Type B pancreatic cell (in vitro differentiated cells): ENCODE data around the gene SFRP5. TPM values are rescaled to one million over a fixed set of nuclear protein-coding genes. Genes with fewer than 3 reads are reported as not detected.
A peak's percentile ranks its signal among the peaks of the same experiment; 100 is the strongest.

Experiments
- DNase-seq: peaks from one replicate; pipeline ENCODE4 v3.0.0; 2021; ENCODE audit warnings: mixed read lengths; ENCODE audit not compliant: unreplicated experiment; ENCODE audit errors: extremely low spot score
- H3K27ac Mint-ChIP-seq: 2 replicates; pipeline ENCODE4 v1.8.0; 2021; ENCODE audit warnings: mild to moderate bottlenecking, mixed read lengths
- H3K27me3 Mint-ChIP-seq: 2 replicates; pipeline ENCODE4 v1.8.0; 2021; ENCODE audit warnings: mixed read lengths
- H3K36me3 Mint-ChIP-seq: 2 replicates; pipeline ENCODE4 v1.8.0; 2021; ENCODE audit warnings: mixed read lengths
- H3K4me1 Mint-ChIP-seq: one replicate; pipeline ENCODE4 v1.8.0; 2021; ENCODE audit warnings: mixed read lengths; ENCODE audit not compliant: unreplicated experiment
- H3K4me3 Mint-ChIP-seq: 2 replicates; pipeline ENCODE4 v1.8.0; 2021; ENCODE audit warnings: mild to moderate bottlenecking, mixed read lengths
- H3K9me3 Mint-ChIP-seq: 2 replicates; pipeline ENCODE4 v1.8.0; 2021; ENCODE audit warnings: mixed read lengths
- total RNA-seq: library from RNA; stranded (reverse); gene quantifications from 2 replicates; pipeline ENCODE4 v1.2.1, GENCODE V29; 2021; ENCODE audit warnings: low replicate concordance
- TF ChIP-seq, protein P1 (sequence below): fragments of 200-600 bp; sonication (generic); conservative IDR thresholded peaks from 2 replicates; pipeline ENCODE4 v1.5.0; 2021; ENCODE audit warnings: antibody characterized with exemption, mild to moderate bottlenecking

SFRP5 gene
- total RNA-seq, 1 donor from 2014 or later, result 5.7 TPM

DNA sequence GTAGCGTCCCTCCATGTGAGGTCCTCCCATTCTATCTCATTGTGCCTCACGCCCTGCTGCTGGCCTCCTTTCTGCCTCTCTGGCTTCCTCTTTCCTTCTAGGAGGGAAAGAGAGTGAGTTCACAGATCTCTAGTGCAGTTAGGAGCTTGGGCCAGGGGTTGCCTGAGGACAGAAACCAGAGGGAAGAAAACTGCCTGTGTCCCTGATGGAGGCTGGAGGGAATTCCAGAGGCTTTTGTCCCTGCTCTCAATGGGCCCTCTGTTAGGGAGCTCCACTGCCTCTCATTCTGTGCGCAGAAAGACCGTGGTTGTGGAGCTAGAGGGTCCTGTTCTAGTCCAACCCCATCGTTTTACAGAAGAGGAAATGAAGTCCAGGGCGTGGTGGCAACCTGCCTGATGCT is 53.6 kb downstream of the SFRP5 start:
- Mint-ChIP-seq H3K4me1 (peaks cover 22% of the 10 kb centered on the region), H3K4me3 (peak overlapping the region; percentile 64), H3K9me3 (no peaks in the 10 kb centered on the region), H3K36me3 (peaks cover 11% of the 10 kb centered on the region), H3K27ac (peak overlapping the region; percentile 81), H3K27me3 (peaks cover 3% of the 10 kb centered on the region)
- no peak for DNase-seq
- TF ChIP-seq, protein P1, sequence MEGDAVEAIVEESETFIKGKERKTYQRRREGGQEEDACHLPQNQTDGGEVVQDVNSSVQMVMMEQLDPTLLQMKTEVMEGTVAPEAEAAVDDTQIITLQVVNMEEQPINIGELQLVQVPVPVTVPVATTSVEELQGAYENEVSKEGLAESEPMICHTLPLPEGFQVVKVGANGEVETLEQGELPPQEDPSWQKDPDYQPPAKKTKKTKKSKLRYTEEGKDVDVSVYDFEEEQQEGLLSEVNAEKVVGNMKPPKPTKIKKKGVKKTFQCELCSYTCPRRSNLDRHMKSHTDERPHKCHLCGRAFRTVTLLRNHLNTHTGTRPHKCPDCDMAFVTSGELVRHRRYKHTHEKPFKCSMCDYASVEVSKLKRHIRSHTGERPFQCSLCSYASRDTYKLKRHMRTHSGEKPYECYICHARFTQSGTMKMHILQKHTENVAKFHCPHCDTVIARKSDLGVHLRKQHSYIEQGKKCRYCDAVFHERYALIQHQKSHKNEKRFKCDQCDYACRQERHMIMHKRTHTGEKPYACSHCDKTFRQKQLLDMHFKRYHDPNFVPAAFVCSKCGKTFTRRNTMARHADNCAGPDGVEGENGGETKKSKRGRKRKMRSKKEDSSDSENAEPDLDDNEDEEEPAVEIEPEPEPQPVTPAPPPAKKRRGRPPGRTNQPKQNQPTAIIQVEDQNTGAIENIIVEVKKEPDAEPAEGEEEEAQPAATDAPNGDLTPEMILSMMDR, result no peak

DNA sequence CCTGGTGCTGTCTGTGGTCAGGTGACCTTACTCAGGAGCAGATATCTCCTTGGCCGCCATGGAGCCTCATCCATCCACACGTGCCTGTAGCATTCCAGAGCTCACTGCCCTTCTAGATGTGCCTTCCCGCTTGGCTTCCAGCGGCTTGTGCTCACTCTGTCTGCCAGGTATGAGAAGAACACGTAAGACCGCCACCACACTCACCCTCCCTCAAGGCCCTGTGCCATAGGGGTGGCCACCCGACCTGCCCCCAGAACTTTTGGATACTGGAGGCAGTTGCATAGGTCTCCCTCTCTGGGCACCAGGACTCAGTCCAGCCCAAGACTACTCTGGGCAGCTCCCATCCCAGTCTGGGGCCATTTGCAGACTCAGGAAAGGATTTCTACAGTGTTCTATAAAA is 54.2 kb downstream of the SFRP5 start:
- H3K27me3 Mint-ChIP-seq, result peaks cover 7% of the 10 kb centered on the region
- peaks cover 11% of the 10 kb centered on the region for H3K36me3 Mint-ChIP-seq
- H3K9me3 Mint-ChIP-seq, result no peaks in the 10 kb centered on the region
- TF ChIP-seq, protein P1, result no peak
- no peak for DNase-seq
- H3K27ac Mint-ChIP-seq, result peak overlapping the region; percentile 81
- peaks cover 27% of the 10 kb centered on the region for H3K4me1 Mint-ChIP-seq
- H3K4me3 Mint-ChIP-seq, result no peak overlapping the region

Other genes with a start within 250 kb of the SFRP5 start
- 0.19 TPM in 1 of 2 replicates, not detected in the other for gene ANKRD2, start 199.2 kb downstream of the SFRP5 start, total RNA-seq
- 0.57 and 2.1 TPM in 2 replicates for gene HOGA1, start 187.6 kb downstream of the SFRP5 start, total RNA-seq
- 0.34 TPM in 1 of 2 replicates, not detected in the other for gene C10orf62, start 182.3 kb downstream of the SFRP5 start, total RNA-seq
- 9.0 and 15.8 TPM in 2 replicates for gene MORN4, start 138.5 kb downstream of the SFRP5 start, total RNA-seq
- 18.7 and 19.3 TPM in 2 replicates for gene PI4K2A, start 131.3 kb downstream of the SFRP5 start, total RNA-seq
- gene AVPI1, start 84.8 kb downstream of the SFRP5 start, total RNA-seq, result 7.8 and 16.2 TPM in 2 replicates
- gene MARVELD1, start 58.3 kb downstream of the SFRP5 start, total RNA-seq, result 16.8 and 43.7 TPM in 2 replicates
- gene ZFYVE27, start 34.9 kb downstream of the SFRP5 start, total RNA-seq, result 25.6 and 28.8 TPM in 2 replicates
- 0.41 and 0.52 TPM in 2 replicates for gene GOLGA7B, start 77.8 kb upstream of the SFRP5 start, total RNA-seq